ENCODE results near the gene PFAS. TPM values are rescaled to one million over a fixed set of nuclear protein-coding genes. Genes with fewer than 3 reads are reported as not detected.
"Not testable (repeated sequence)": the region's sequence is repeated elsewhere in the genome, so short reads cannot be mapped to it uniquely, and the experiment has no call there.

PFAS gene
- total RNA-seq, 1 experiment from 2014 or later, result 66.8 TPM

DNA sequence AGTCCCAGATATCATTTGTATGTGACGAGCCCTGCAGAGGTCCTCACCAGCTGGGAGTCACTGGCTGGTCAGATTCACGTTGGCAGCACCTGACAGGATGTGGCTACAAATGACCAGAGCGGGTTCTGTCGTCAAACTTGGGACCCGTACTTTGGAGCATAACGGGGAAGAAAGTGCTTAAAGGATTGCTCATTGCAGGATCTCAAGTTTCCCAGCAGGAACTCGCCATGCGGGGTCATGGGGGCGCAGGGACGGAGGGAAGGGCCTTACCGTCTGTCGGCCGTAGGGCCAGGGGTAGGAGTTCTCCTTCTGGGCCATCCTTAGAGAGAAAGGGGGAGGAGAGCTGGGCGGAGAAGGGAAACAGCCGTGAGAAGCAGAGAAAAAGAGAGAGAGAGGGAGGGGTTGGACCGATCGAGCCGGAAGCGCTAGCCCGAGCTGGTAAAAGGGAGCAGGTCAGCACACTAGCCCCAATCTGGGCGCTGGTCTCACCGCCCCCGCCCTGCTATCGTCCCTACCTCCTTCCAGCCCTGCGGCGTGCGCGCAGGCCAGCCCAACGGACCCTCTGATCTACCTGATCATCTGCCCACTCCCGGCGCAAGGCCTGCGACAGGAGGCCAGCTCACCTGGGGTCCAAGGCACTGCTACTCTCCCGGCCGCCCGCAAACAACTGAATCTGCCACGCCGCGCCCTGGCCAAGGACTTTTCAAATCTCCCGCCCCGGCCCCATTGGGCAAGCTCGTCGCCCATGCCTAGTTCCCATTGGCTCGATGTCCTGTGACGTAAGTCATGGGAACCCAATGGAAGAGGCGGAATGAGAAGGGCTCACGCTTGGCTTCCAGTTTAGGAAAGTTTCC lies 39.0 kb upstream of the PFAS start, which contains the start of gene AURKB:
Gene AURKB, minus strand, starts transcription at position 669 of the 854 bp plus-strand sequence. Its CDS starts 351 bp downstream, at position 318.
- CTCF ChIA-PET, result interaction anchor here (0.6 to 1.9 kb wide), 3 partner anchors 11 to 20 kb away, joined by 3 to 12 read pairs (median 7); partner anchors contain the start of gene BORCS6
- H3K27me3 Mint-ChIP-seq (ENCODE audit: unreplicated experiment), result no peaks in the 10 kb centered on the region
- H3K27ac Mint-ChIP-seq (ENCODE audit: unreplicated experiment), result peak within 1 kb of the TSS; percentile 87
- no peaks in the 10 kb centered on the region for H3K9me3 Mint-ChIP-seq (ENCODE audit: low read depth, unreplicated experiment)
- H3K4me3 Mint-ChIP-seq (ENCODE audit: low read depth, unreplicated experiment), result peak within 1 kb of the TSS; percentile 92
- DNase-seq, result peak; percentile 92
- intact Hi-C loops (cut with micrococcal nuclease; ENCODE audit: unreplicated experiment), result no loop called here
- BruUV-seq (replicated peaks), result TSS peak; percentile 88
- TF ChIP-seq, protein P1, sequence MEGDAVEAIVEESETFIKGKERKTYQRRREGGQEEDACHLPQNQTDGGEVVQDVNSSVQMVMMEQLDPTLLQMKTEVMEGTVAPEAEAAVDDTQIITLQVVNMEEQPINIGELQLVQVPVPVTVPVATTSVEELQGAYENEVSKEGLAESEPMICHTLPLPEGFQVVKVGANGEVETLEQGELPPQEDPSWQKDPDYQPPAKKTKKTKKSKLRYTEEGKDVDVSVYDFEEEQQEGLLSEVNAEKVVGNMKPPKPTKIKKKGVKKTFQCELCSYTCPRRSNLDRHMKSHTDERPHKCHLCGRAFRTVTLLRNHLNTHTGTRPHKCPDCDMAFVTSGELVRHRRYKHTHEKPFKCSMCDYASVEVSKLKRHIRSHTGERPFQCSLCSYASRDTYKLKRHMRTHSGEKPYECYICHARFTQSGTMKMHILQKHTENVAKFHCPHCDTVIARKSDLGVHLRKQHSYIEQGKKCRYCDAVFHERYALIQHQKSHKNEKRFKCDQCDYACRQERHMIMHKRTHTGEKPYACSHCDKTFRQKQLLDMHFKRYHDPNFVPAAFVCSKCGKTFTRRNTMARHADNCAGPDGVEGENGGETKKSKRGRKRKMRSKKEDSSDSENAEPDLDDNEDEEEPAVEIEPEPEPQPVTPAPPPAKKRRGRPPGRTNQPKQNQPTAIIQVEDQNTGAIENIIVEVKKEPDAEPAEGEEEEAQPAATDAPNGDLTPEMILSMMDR (IDR thresholded peaks at IDR 0.05; ENCODE audit: unreplicated experiment), result no peak
- peaks cover 6% of the 10 kb centered on the region for H3K4me1 Mint-ChIP-seq (ENCODE audit: low read depth, unreplicated experiment)
- H3K36me3 Mint-ChIP-seq (ENCODE audit: insufficient read depth, unreplicated experiment), result peaks cover 38% of the 10 kb centered on the region

DNA sequence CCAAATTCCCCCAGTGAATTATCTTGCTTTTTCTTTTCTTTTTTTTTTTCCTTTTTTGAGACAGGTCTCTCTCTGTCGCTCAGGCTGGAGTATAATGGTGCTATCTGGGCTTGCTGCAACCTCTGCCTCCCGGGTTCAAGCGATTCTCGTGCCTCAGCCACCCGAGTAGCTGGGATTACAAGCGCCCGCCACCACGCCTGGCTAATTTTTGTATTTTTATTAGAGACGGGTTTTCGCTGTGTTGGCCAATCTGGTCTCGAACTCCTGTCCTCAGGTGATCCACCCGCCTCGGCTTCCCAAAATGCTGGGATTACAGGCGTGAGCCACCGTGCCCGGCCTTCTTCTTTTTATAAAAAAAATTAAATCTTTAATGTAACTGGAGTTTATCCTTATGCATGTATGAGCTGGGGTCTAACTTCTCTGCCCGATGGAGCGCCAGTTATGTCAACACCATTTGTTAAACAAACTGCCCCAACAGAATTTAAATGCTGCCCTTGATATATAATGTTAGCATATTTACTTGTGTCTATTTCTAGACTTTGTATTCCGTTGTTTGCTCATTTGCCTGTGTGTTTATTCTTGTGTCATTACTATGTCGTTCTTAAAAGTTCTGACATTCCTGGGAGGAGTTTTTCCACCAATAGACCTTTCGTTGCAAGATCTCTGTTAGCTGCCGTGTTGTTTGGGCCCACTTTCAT lies 38.2 kb upstream of the PFAS start:
- BruUV-seq (replicated peaks), result TSS peak; percentile 73
- Mint-ChIP-seq H3K4me1 (ENCODE audit: low read depth, unreplicated experiment) (peaks cover 6% of the 10 kb centered on the region), H3K27ac (ENCODE audit: unreplicated experiment) (peak overlapping the region; percentile 87), H3K27me3 (ENCODE audit: unreplicated experiment) (no peaks in the 10 kb centered on the region), H3K36me3 (ENCODE audit: insufficient read depth, unreplicated experiment) (peaks cover 34% of the 10 kb centered on the region), H3K9me3 (ENCODE audit: low read depth, unreplicated experiment) (no peaks in the 10 kb centered on the region), H3K4me3 (ENCODE audit: low read depth, unreplicated experiment) (peak overlapping the region; percentile 92)
- intact Hi-C loops (cut with micrococcal nuclease; ENCODE audit: unreplicated experiment), result no loop called here
- CTCF ChIA-PET, result interaction anchor here (0.6 to 1.9 kb wide), 3 partner anchors 10 to 21 kb away, joined by 3 to 12 read pairs (median 7); partner anchors contain the start of gene BORCS6
- no peak for DNase-seq
- TF ChIP-seq, protein P1 (IDR thresholded peaks at IDR 0.05; ENCODE audit: unreplicated experiment), result no peak

DNA sequence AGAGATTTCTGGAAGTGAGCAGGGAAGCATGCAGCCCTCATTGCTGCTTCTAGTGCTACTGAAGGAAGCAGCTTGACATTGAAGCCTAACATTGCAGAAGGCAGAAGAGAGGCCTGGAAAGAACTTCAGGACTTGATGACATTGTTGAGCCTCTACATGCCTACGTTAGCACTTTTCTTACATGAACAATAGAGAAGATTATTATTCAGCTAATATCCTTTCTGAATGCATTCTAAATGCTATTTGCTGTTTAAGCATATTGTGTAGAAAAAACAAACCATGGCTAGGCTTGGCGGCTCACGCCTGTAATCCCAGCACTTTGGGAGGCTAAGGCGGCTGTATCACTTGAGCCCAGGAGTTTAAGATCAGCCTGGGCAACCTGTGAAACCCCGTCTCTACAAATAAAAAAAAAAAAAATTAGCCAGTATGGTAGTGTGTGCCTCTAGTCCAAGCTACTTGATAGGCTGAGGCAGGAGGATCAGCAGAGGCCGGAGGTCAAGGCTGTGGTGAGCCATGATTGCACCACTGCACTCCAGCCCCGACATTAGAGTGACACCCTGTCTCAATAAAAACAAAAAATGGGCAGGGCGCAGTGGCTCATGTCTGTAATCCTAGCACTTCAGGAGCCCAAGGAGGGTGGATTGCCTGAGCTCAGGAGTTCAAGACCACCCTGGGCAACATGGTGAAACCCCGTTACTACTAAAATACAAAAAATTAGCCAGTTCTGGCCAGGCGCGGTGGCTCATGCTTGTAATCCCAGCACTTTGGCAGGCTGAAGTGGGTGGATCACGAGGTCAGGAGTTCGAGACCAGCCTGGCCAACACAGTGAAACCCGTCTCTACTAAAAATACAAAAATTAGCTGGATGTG lies 36.5 kb upstream of the PFAS start:
- no peaks in the 10 kb centered on the region for H3K9me3 Mint-ChIP-seq (ENCODE audit: low read depth, unreplicated experiment)
- intact Hi-C loops (cut with micrococcal nuclease; ENCODE audit: unreplicated experiment), result no loop called here
- H3K27me3 Mint-ChIP-seq (ENCODE audit: unreplicated experiment), result no peaks in the 10 kb centered on the region
- H3K4me1 Mint-ChIP-seq (ENCODE audit: low read depth, unreplicated experiment), result peaks cover 6% of the 10 kb centered on the region
- no TSS peak for BruUV-seq (replicated peaks)
- H3K27ac Mint-ChIP-seq (ENCODE audit: unreplicated experiment), result no peak overlapping the region
- H3K4me3 Mint-ChIP-seq (ENCODE audit: low read depth, unreplicated experiment), result no peak overlapping the region
- H3K36me3 Mint-ChIP-seq (ENCODE audit: insufficient read depth, unreplicated experiment), result peaks cover 19% of the 10 kb centered on the region
- TF ChIP-seq, protein P1 (IDR thresholded peaks at IDR 0.05; ENCODE audit: unreplicated experiment), result no peak
- CTCF ChIA-PET, result interaction anchor here (1.8 kb wide), 1 partner anchor 22 kb away, joined by 4 read pairs; the partner anchor contains the start of gene BORCS6
- DNase-seq, result no peak

DNA sequence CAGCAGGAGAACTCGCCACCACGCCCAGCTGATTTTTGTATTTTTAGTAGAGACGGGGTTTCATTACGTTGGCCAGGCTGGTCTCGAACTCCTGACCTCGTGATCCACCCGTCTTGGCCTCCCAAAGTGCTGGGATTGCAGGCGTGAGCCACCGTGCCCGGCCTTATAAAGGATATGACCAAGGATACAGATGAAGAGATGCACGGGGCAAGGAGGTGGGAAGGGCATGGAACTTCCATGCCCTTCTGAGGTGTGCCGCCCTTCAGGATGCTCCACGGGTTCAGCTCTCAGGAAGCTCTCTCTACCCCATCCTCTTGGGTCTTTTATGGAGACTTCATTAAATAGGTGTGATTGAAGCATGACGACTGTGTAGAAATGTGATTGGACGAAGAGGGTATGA lies 35.1 kb upstream of the PFAS start:
- H3K9me3 Mint-ChIP-seq (ENCODE audit: low read depth, unreplicated experiment); CTCF ChIA-PET; intact Hi-C loops (cut with micrococcal nuclease; ENCODE audit: unreplicated experiment); BruUV-seq (replicated peaks); H3K27ac Mint-ChIP-seq (ENCODE audit: unreplicated experiment); DNase-seq; H3K4me1 Mint-ChIP-seq (ENCODE audit: low read depth, unreplicated experiment); H3K27me3 Mint-ChIP-seq (ENCODE audit: unreplicated experiment); H3K4me3 Mint-ChIP-seq (ENCODE audit: low read depth, unreplicated experiment): not testable (repeated sequence)
- peaks cover 23% of the 10 kb centered on the region for H3K36me3 Mint-ChIP-seq (ENCODE audit: insufficient read depth, unreplicated experiment)

Measured in Calu3 (cell line).